ENCODE data around the gene RAD23A.

The RAD23A gene

GRCh38 chr19:12986726-12987125 lies 41.1 kb downstream of the RAD23A start:
- DNase-seq: no peak

DNA sequence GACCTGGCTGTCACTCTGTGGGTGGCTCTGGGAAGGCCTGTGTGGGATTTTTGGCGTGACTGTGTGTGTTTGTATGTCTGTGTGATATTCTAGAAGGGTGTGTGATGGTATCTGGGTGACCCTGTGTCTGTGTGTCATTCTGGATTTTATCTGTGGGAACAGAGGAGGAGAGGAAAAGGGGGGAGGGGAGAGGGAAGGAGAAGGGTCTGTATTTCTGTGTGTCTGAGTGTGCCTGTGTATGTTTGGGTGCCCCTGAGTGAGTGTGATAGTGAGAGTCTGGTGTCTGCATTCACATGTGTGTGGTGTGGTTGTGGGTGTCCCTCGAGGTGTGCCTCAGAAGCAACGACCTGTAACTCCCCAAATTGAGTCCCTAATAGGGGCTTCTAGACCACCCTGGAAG lies 41.5 kb downstream of the RAD23A start:
- no peak for DNase-seq

DNA sequence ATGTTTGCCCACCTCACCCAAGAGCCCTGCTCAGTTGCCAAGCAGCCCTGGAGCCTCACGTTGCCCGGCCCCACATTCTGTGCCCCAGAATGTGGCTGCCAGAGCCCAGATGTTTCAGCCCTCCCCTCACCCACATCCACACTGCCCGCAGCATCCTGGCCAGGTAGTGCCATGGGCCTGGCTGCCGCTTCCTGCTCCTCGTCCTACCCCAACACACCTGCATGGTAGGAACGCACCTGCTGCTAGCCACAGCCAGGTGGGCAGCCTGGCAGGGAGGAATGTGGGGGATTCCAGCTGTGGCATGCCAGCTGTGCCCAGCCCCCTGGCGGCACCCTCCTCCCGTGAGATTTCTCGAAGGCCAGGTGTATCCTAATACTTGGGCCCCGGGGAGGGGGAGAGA lies 42.1 kb downstream of the RAD23A start:
- DNase-seq: no peak

GRCh38 chr19:12990431-12990830 lies 44.8 kb downstream of the RAD23A start:
- no peak for DNase-seq

DNA sequence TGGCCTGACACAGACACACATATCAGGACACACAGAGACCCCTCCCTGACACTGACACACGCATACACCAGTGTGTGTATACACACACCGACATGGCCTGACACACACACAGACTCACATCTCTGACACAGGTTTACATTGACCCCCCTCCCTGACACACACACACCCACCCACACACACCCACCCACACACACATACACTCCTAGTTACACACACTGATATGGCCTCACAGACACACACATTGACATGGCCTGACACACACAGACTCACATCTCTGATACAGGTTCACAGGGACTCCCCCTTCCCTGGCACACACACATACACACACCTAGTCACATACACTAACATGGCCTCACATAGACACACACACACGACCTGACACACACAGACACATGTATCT lies 45.2 kb downstream of the RAD23A start:
- no peak for DNase-seq

GRCh38 chr19:12991296-12991695 lies 45.6 kb downstream of the RAD23A start:
- no peak for DNase-seq

- no peak for DNase-seq
Observed at GRCh38 chr19:12992729-12993128, 47.1 kb downstream of the RAD23A start.

DNA sequence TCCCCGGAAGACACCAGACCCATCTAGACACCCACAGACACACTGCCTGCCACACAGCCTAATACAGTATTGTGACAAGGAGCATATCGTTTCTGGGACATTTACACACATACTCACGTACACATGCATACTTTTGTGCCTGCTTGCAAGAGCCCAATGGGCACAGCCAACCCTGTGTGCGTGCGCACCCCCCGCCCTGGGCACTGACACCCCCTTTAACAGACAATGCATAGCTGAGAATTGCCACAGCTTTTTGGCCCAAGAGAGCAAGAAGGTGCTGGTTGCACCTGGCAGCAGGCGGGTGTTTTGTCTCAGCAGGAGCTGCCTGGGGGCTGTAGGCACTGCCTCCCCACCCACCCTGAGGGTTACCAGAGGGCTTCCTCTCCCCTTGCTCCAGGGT lies 47.9 kb downstream of the RAD23A start:
- no peak for DNase-seq

DNA sequence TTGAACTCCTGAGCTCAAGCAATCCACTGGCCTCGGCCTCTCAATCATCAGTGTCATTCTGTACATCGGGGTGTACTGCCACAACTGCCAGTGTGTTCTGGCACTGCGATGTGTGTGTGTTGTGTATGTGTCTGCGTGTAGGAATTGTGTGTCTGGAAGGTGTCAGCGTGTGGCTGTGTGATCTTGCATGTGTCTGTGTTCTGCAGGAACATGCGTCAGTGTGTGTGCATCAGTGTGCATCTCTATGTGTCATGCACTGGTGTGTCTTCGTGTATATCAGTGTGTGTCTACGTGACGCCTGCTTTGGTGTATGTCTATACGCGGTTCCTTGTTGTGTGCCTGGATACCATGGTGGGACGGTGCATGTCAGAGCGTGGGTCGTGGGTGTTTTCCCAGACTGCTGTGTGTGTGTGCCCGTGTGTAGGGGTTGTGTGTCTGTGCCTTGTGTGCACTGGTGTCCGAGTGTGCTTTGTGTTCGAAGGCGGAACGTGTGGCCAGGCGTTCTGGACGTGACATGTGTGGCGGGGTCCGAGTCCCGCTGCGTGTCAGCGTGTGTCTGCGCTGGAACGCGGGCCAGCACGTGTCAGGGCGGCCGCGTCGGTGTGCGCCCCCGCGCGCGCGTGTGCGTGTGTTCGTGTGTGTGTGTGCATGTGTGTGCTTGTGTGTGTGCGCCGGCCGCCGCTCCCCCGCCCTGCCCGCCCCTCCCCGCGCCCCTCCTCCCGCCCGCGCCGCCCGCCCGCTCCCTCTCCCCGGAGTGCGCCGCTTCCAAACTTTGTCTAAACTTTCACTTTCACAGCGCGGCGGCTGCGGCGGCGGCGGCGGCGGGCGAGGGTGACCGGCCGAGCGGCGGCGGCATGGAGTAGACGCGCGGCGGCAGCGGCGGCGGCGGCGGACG lies 49.3 kb downstream of the RAD23A start, which contains the start of gene NFIX:
NFIX (plus strand) TSS at position 775 of the 895 bp plus-strand sequence. CDS start 363 bp downstream, outside the sequence.
- peak; percentile 45 for DNase-seq

- no peak for DNase-seq
Observed at GRCh38 chr19:12995596-12996405, 50.1 kb downstream of the RAD23A start.

- no peak for DNase-seq
Observed at GRCh38 chr19:12996406-12997094, 50.9 kb downstream of the RAD23A start.

DNA sequence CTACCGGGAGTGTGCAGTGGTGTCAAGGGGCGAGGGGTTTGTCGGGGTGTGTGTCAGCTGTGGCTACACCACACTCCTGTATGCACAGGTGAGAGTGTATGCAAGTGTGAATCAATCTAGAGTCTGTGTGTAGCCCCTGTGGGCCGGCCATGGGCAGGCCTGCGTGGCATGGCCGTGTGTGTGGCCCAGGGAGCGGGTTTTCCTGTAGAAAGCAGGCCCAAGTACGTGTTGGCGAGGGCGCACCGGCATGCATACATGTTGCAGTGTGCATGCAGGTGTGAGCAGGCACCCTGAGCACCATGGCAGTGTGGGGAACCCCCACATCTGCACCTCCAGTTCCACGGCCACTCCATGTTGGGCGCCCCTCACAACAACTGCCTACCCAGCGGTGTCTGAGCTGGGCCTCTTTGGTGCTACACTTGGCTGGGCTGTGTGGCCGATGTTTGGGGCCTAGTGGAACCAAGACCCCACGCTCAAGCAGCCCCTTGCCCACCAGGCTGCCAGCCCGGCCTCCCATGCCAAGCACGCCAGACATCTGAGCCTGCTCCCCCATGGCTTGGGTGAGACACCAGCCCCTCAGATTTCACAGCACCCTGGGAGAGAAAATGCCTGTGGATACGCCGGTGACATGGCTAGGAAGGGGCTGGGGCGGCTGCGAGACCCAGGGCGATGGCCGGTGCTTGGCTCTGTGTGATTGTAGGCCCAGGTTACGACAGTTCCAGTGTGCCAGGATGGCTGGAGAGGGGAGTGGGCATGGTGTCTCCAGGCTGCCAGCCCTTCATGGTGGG lies 51.7 kb downstream of the RAD23A start:
- DNase-seq: no peak

DNA sequence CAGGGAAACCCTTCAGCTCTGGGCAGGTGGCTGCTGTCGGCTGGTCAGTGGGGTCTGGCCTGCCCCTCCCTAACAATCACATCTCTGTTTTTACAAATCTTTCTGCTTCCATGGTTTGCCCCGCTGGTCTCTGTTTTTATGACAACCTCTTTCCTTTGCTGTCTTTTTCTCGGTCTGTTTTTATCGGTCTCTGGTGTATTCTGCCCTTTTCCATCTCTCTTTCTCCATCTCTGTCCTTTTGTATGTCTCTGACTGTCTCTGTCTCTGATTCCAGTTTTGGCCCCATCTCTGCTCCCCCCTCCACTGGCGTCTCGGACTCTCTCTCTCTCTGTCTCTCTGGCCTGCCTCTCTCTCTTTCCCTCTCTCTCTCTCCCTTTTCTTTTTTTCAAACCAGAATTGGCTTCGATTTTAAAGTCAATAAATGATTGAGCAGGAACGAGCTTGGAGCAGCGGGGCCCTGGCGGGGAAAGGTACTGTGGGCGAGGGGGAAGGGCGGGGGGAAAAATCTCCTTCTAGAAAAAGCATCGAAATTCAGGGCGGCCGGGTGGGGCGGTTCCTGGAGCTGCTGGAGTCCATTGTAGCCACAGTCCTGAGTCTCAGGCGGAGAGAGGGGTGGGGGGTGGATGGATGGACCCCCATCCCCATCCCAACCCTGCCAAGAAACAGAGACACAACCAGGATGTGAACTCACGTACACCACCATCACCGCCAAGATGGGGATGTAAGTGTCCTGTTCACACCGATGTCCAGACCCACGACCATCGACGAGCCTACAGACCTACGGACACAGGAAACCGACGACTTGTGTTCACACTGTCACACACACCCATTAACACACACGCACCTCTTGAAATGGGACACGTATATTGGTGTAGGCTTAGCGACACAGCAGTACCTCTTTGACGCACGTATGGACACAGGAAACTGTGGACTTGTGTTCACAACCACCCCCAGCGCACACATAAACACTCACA lies 52.6 kb downstream of the RAD23A start:
- DNase-seq: no peak

- DNase-seq: no peak
Observed at GRCh38 chr19:13001166-13001501, 55.5 kb downstream of the RAD23A start.

DNA sequence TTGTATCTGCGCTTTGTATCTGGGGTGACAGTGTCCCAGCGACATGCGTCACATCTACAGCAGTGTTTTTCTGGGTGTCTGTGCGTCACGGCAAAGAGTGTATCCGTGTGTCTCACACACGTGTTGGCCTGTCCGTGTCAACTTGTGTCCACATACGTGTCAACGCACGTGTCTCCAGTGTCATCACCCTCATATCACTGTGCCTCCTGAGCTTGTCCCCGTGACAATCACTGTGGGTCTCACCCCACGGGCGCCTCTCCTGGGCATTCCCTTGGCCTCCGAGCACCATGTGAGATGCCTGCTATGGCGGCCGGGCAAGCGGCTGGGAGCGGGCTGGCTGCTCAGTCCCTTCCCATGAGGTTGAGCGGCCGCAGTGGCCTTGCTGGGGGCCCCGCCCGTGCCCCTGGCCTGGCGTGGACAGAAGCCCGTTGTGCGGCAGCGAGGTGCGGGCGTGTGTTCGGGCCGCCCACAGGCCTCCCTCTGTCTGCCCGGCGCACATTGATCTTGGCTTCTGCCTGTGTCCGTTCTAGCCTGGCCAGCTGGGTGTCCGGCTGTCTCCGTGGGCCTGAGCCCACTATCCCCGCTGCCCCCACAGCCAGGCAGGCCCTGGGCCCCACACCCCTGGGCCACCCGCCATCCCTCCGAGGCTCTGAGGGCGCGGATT lies 56.0 kb downstream of the RAD23A start:
- no peak for DNase-seq

DNA sequence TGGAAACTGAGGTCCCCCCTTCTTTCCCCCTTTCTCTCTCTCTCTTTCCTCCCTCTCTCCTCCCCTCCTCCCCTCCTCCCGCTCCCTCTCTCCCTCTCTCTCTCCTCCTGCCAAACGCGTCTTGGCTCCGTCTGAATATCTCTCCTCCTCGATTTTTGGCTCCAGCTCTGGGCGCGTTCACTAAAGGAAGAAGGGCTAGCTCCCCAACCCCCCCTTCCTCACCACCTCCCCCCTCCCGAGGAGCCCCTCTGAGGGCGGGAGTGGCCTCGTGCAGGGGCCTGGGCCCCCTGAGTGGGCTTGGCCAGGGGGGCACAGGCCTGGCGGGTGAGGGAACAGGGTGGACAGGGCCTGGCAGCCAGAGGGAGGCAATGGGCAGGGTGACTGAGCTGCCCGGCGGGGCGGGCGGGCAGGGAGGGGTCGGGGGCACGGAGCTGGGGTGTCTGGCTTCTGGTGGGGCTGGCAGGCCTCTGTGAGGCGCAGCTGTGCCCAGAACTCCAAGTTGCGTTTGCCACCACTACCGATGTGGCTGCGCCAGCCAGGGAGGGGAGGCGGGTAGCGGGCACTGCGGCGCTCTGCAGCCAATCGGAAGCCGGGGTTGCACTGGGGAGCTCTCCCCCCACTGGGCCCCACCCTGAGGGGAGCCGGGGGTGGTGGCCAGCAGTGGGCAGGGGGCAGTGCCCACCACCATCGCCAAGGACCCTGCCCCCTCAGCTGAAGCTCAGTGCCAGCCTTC lies 56.7 kb downstream of the RAD23A start:
- no peak for DNase-seq

DNA sequence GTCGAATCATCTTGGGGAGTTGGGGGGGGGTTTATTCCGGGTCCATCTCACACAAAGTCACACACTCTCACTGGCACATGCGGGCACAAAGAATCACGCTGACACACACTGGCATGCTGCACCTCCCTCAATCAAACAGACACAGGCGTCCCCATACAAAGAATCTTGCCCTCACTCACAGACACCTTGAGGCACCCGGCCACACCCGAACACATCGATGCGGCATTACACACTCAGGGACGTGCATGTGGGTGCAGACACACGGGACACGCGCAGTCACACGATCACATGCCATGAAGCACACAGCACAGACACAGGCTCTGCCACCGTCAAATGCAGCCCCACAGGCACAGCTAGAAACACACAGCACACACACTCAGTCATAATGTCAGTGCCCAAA lies 57.4 kb downstream of the RAD23A start:
- DNase-seq: no peak
